Memory B cell (primary cell): Measurements from ENCODE around the gene SELENOO.

Experiments
- ATAC-seq: fragments of 150-1000 bp; cut with Tn5 transposase; 2 replicates; pipeline ENCODE4 v1.10.0; 2021; ENCODE audit warnings: low read depth, mild to moderate bottlenecking, moderate library complexity
- DNase-seq, 2 donors: peaks; one replicate each; pipeline ENCODE4 v3.0.0; 2022; ENCODE audit warnings: low spot score in 2 of 2
- H3K27ac Mint-ChIP-seq: one replicate; pipeline ENCODE4 v1.8.0; 2022; ENCODE audit warnings: mild to moderate bottlenecking, moderate library complexity, mixed read lengths
- H3K27me3 Mint-ChIP-seq: one replicate; pipeline ENCODE4 v1.8.0; 2022; ENCODE audit warnings: mixed read lengths
- H3K36me3 Mint-ChIP-seq: one replicate; pipeline ENCODE4 v1.8.0; 2022; ENCODE audit warnings: mild to moderate bottlenecking, mixed read lengths
- H3K4me1 Mint-ChIP-seq: one replicate; pipeline ENCODE4 v1.8.0; 2022; ENCODE audit warnings: mixed read lengths
- H3K4me3 Mint-ChIP-seq: one replicate; pipeline ENCODE4 v1.8.0; 2022; ENCODE audit warnings: mild to moderate bottlenecking, moderate library complexity, mixed read lengths
- H3K9me3 Mint-ChIP-seq: one replicate; pipeline ENCODE4 v1.8.0; 2022; ENCODE audit warnings: mixed read lengths

The SELENOO gene

DNA sequence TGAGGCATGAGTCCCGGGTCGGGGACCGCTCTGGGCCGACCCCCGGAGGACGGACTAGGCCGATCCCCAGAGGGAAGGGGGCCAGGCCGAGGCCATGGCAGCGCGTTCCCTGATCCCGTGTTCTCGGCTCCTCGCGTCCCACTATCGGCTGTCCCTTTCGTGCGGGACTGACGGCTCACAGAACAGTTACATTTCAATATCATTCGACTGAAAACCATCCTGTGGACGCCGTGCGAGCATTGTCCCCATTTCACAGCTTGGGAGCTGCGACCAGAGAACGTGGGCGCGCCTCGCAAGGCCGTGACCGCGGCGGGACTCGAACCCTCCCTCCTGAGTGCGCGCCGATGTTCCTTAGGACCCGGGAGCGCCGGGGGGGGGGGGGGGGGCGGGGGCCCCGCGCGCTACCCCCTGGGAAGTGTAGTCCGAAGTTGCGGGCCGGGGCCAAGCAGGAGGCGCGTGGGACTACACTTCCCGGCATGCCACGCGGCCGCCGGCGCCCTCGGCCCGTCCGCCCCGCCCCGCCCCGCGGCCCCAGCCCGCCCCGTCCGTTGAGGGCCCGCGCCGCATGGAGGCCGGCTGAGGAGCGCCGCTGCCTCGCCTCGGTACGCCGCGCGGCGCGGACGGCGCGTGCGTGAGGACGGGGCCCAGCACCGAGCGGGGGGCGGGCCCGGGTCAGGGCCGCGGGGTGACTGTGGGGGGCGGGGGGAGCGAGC, 15.3 kb upstream of the SELENOO start, which contains the start of gene TRABD:
TSS of gene TRABD (plus strand) at position 539 of the 713 bp plus-strand sequence. CDS start 7,148 bp downstream, outside the sequence.
- peak; percentile 78 to 81 for DNase-seq
- peaks cover 6% of the 10 kb centered on the region for H3K27me3 Mint-ChIP-seq
- H3K36me3 Mint-ChIP-seq: no peaks in the 10 kb centered on the region
- H3K4me1 Mint-ChIP-seq: peaks cover 22% of the 10 kb centered on the region
- no peaks in the 10 kb centered on the region for H3K9me3 Mint-ChIP-seq
- peak within 1 kb of the TSS; percentile 86 for H3K27ac Mint-ChIP-seq
- peak; percentile 61 for ATAC-seq
- peak within 1 kb of the TSS; percentile 92 for H3K4me3 Mint-ChIP-seq

- peak overlapping the region; percentile 82 for H3K27ac Mint-ChIP-seq
- no peaks in the 10 kb centered on the region for H3K9me3 Mint-ChIP-seq
- H3K27me3 Mint-ChIP-seq: peaks cover 6% of the 10 kb centered on the region
- no peak for DNase-seq
- H3K36me3 Mint-ChIP-seq: no peaks in the 10 kb centered on the region
- ATAC-seq: no peak
- peaks cover 24% of the 10 kb centered on the region for H3K4me1 Mint-ChIP-seq
- H3K4me3 Mint-ChIP-seq: peak overlapping the region; percentile 92
Measured at GRCh38 chr22:50186181-50186714, 14.6 kb upstream of the SELENOO start.

DNA sequence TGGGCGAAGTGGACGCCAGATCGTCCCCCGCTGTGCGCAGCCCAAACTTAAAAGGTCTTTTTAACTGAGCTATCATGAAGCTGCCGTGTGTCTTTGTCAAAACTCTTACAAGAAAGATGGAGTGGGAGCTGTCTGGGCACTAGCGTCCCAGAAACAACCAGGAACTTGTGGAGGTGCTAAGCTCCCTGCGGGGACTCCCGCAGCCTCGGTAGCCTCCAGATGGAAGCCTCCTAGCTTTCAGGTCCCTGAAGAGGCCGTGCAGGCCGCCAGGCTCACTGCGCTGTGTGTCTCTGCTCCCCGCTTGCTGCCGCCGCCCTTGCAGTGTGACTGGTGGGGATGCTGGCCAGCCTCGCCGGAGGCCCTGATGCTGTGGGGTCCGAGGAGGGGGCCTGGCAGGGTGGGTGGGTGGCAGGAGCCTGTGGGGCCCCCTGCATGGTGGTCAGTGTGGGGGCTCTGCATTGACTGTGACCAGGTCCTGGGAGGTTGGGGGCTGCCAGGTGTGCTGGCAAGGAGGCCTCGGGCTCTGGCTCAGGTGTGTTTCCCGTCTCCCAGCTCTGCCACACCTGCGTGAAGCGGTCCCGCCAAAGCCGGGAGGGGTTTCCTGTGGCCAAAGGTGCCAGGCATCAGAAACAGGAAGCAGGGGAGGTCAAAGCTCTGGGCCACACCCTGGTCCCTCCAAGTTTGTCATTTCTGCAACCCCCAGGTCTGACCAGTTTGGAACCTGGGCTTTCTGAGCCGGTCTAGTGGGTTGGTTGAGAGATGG, 13.9 kb upstream of the SELENOO start:
- no peak for DNase-seq
- Mint-ChIP-seq H3K4me1 (peaks cover 27% of the 10 kb centered on the region), H3K27me3 (peaks cover 6% of the 10 kb centered on the region), H3K4me3 (peak overlapping the region; percentile 92), H3K9me3 (no peaks in the 10 kb centered on the region), H3K27ac (peak overlapping the region; percentile 82), H3K36me3 (no peaks in the 10 kb centered on the region)
- no peak for ATAC-seq

GRCh38 chr22:50188356-50188755, 12.5 kb upstream of the SELENOO start:
- Mint-ChIP-seq H3K4me1 (peaks cover 36% of the 10 kb centered on the region), H3K9me3 (no peaks in the 10 kb centered on the region), H3K27ac (no peak overlapping the region), H3K27me3 (peaks cover 6% of the 10 kb centered on the region), H3K4me3 (no peak overlapping the region), H3K36me3 (peaks cover 4% of the 10 kb centered on the region)
- no peak for ATAC-seq
- DNase-seq: no peak

- ATAC-seq (no peak), DNase-seq (no peak)
- Mint-ChIP-seq H3K27ac (peak overlapping the region; percentile 100), H3K27me3 (peaks cover 4% of the 10 kb centered on the region), H3K9me3 (no peaks in the 10 kb centered on the region), H3K4me3 (peak overlapping the region; percentile 90), H3K4me1 (peaks cover 34% of the 10 kb centered on the region), H3K36me3 (peaks cover 4% of the 10 kb centered on the region)
Measured at GRCh38 chr22:50189184-50189848, 11.5 kb upstream of the SELENOO start.

DNA sequence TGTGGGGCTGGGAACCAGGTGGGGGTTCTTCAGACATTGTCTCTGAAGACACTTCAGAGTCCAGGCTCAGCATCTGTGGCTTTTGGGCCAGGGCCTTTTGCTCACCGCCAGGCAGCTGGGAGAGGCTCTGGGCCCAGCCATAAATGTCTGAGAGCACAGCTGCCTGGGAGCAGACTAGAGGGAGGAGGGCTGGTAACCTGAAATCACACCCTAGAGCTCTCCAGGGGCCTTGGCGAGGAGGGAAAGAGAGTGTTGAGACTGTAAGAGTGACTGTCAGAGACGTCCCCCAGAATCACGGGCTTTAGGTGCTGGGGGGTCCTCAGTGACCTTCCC, 11.0 kb upstream of the SELENOO start:
- Mint-ChIP-seq H3K4me1 (peaks cover 32% of the 10 kb centered on the region), H3K36me3 (peaks cover 4% of the 10 kb centered on the region), H3K27me3 (peaks cover 1% of the 10 kb centered on the region), H3K4me3 (peak overlapping the region; percentile 90), H3K9me3 (no peaks in the 10 kb centered on the region), H3K27ac (peak overlapping the region; percentile 100)
- DNase-seq (no peak), ATAC-seq (no peak)

DNA sequence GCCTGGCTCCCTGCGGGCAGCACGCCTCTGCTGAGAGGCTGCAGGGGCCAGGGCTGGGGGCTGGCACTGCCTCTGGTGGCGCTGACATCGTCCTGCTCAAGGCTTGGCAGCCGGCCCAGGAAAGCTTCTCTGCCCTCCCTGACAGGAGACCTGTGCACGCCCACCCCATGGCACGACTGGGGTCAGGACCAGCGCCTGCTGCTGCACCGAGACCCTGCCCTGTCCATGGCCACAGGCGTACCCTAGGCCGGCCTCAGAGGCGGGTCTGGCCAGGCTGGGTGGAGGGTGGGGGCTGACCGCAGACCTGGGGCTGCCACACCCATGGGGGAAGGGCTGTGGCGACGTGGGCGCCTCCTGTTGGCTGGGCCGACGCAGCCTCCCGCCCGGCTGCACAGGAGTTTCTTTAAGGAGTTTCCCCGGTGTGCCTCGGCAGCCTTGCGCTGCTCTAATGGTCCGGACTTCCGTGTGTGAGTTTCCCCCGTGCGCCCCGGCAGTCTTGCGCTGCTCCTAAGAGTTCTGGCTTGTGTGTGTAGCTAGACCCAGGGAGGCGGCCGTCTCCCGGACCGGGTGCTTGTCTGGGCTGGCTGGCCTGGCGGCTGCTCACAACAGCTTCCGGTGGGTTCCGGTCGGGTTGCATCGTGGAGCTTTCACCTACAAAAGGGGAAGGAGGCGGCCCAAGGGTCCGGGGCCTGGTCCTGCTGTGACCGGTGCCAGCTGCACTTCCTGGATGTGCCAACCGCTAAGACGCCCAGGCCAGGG, 10.4 kb upstream of the SELENOO start:
- Mint-ChIP-seq H3K27me3 (peaks cover 1% of the 10 kb centered on the region), H3K4me3 (peak overlapping the region; percentile 90), H3K36me3 (peaks cover 4% of the 10 kb centered on the region), H3K27ac (peak overlapping the region; percentile 100), H3K4me1 (peaks cover 31% of the 10 kb centered on the region), H3K9me3 (no peaks in the 10 kb centered on the region)
- peak; percentile 89 to 90 for DNase-seq
- peak; percentile 50 for ATAC-seq

DNA sequence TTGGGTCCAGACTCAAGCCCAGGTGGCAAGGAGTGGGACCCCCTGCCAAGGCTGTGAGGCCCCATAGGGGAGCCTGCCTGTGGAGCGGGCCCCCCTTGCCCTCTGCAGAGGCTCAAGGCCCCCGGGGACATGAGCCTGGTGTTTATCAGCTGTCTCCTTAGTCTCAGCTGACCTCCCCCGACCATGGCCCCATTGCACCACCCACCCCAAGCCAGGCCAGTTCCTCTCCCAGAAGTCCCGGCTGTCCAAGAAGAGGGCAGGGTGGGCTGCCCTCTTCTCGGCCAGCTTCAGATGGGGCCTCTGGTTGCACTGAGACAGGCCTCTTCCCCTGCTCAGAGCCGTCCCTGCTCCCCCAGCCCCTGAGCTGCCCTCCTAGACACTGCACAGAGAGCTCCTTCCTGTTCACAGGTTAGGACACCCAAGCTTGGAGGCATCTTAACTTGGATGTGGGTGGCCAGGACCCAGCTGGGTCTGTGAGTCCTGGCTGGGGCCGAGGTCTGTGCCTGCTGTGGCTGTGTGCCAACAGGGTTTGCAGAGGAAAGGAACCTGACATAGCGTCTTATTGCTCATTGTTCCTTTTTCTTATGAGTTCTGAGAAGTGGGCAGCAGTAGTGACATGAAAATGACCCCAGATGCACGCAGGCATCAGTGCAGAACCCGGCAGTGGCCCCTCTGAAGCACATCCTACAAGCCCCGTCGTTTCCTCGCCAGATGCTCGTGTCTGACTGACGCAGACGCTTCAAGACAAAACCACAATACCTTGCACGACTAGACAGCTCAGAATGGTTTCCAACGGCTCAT, 9.7 kb upstream of the SELENOO start:
- no peaks in the 10 kb centered on the region for H3K27me3 Mint-ChIP-seq
- H3K36me3 Mint-ChIP-seq: peaks cover 4% of the 10 kb centered on the region
- peaks cover 30% of the 10 kb centered on the region for H3K4me1 Mint-ChIP-seq
- ATAC-seq (peak; percentile 57), DNase-seq (peak; percentile 84 to 88)
- H3K9me3 Mint-ChIP-seq: no peaks in the 10 kb centered on the region
- peak overlapping the region; percentile 100 for H3K27ac Mint-ChIP-seq
- H3K4me3 Mint-ChIP-seq: peak overlapping the region; percentile 90

- H3K9me3 Mint-ChIP-seq: no peaks in the 10 kb centered on the region
- H3K4me1 Mint-ChIP-seq: peaks cover 24% of the 10 kb centered on the region
- peak overlapping the region; percentile 90 for H3K4me3 Mint-ChIP-seq
- DNase-seq (peak; percentile 66 to 71), ATAC-seq (peak; percentile 19)
- peaks cover 4% of the 10 kb centered on the region for H3K36me3 Mint-ChIP-seq
- H3K27ac Mint-ChIP-seq: peak overlapping the region; percentile 100
- H3K27me3 Mint-ChIP-seq: no peaks in the 10 kb centered on the region
Measured at GRCh38 chr22:50192436-50193204, 8.2 kb upstream of the SELENOO start.

- no peaks in the 10 kb centered on the region for H3K27me3 Mint-ChIP-seq
- H3K27ac Mint-ChIP-seq: peak overlapping the region; percentile 100
- no peak overlapping the region for H3K4me3 Mint-ChIP-seq
- peaks cover 4% of the 10 kb centered on the region for H3K36me3 Mint-ChIP-seq
- H3K4me1 Mint-ChIP-seq: peaks cover 20% of the 10 kb centered on the region
- H3K9me3 Mint-ChIP-seq: no peaks in the 10 kb centered on the region
- no peak for ATAC-seq
- DNase-seq: no peak
Measured at GRCh38 chr22:50193621-50194020, 7.2 kb upstream of the SELENOO start.

DNA sequence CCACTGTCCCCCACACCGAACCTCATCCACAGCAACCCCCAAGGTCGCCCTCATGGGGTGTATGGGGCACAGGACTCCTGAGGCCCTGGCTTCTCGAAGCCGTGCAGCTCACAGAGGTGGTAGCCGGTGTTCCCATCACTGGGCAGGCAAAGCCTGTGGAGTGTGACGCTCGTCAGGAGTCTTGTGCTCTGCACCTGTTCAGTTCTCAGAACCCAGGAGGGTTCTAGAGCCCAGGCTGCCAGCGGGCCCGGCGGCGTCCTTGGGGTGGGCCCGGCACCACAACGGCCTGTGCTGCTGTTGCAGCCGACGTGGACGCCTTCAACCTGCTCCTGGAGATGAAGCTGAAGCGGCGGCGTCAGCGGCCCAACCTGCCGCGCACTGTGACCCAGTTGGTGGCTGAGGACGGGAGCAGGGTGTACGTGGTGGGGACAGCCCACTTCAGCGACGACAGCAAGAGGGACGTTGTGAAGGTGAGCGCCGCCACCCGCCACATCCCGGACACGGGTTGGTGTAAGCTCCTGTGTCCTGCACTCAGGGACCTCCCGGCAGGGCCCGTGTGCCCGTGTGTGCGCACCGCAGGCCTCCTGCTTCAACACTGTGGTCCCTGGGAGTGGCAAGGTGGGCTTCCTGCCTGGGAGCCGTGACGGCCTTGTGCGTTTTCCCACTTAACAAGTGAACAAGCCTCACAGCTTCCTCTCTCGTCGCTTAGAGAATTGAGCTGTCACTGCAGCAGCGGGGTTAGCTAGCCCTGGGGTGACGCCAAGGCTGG, 6.6 kb upstream of the SELENOO start:
- Mint-ChIP-seq H3K4me3 (no peak overlapping the region), H3K27me3 (no peaks in the 10 kb centered on the region), H3K36me3 (peaks cover 4% of the 10 kb centered on the region), H3K4me1 (peaks cover 20% of the 10 kb centered on the region), H3K9me3 (no peaks in the 10 kb centered on the region), H3K27ac (peak overlapping the region; percentile 100)
- ATAC-seq (no peak), DNase-seq (no peak)

GRCh38 chr22:50196256-50196655, 4.6 kb upstream of the SELENOO start:
- Mint-ChIP-seq H3K4me3 (no peak overlapping the region), H3K9me3 (no peaks in the 10 kb centered on the region), H3K4me1 (peaks cover 11% of the 10 kb centered on the region), H3K36me3 (peaks cover 4% of the 10 kb centered on the region), H3K27ac (no peak overlapping the region), H3K27me3 (no peaks in the 10 kb centered on the region)
- DNase-seq: no peak
- no peak for ATAC-seq
